ENCODE data around the gene SLC17A5. TPM values are rescaled to one million over a fixed set of nuclear protein-coding genes. Genes with fewer than 3 reads are reported as not detected.
"Not testable (repeated sequence)": the region's sequence is repeated elsewhere in the genome, so short reads cannot be mapped to it uniquely, and the experiment has no call there.

SLC17A5 gene
- total RNA-seq, 2 donors from 2014 or later, result 17.9 to 32.3 TPM

DNA sequence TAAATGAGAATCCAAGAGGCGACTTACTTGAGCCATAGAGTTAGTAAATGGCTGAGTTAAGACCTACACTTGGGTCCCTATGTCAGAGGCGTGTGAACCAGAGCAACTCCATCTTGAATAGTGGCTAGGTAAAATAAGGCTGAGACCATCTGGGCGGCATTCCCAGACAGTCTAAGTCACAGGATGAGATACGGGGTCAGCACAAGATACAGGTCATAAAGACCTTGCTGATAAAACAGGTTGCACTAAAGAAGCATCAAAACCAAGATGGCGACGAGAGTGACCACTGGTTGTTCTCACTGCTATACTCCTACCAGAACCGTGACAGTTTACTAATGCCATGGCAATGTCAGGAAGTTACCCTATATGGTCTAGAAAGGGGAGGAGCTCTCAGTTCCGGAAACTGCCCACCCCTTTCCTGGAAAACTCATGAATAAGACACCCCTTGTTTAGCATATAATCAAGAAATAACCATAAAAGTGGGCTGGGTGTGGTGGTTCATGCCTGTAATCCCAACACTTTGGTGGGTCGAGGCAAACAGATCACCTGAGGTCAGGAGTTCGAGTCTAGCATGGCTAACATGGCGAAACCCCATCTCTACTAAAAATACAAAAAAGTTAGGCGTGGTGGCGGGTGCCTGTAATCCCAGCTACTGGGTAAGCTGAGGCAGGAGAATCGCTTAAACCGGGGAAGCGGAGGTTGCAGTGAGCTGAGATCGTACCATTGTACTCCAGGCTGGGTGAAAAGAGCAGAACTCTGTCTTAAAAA is 89.0 kb downstream of the SLC17A5 start:
- DNase-seq (ENCODE audit: low spot score), result no peak
- no peak for TF ChIP-seq POLR2AphosphoS5 (IDR thresholded peaks at IDR 0.05)
- no peak for TF ChIP-seq CTCF (IDR thresholded peaks at IDR 0.05)
- TF ChIP-seq POLR2A (IDR thresholded peaks at IDR 0.05), result no peak
- 95% methylated on average over 17 of the region's 17 CpGs for WGBS

GRCh38 chr6:73562558-73562957 is 91.2 kb downstream of the SLC17A5 start:
- Histone ChIP-seq H3K36me3 (no peaks in the 10 kb centered on the region), H3K4me1 (replicated peaks) (no peaks in the 10 kb centered on the region), H3K27ac (no peak overlapping the region), H3K27me3 (replicated peaks; ENCODE audit: insufficient read depth) (no peaks in the 10 kb centered on the region), H3K9me3 (no peaks in the 10 kb centered on the region), H3K4me3 (no peak overlapping the region)
- DNase-seq (ENCODE audit: low spot score), result no peak
- intact Hi-C loops (cut with DNase I), result no loop called here
- no peak for TF ChIP-seq POLR2AphosphoS5 (IDR thresholded peaks at IDR 0.05)
- no peak for TF ChIP-seq POLR2A (IDR thresholded peaks at IDR 0.05)
- no peak for TF ChIP-seq CTCF (IDR thresholded peaks at IDR 0.05)
- WGBS, result 66% methylated on average over 2 of the region's 2 CpGs

More for the DNA sequence above, 89.0 kb downstream of the SLC17A5 start:
- no peak overlapping the region for H3K27ac ChIP-seq
- H3K9me3 ChIP-seq, result no peaks in the 10 kb centered on the region
- no peaks in the 10 kb centered on the region for H3K36me3 ChIP-seq
- intact Hi-C loops (cut with DNase I), result no loop called here
- H3K4me3 ChIP-seq, result no peak overlapping the region
- no peaks in the 10 kb centered on the region for H3K27me3 ChIP-seq (replicated peaks; ENCODE audit: insufficient read depth)
- H3K4me1 ChIP-seq (replicated peaks), result no peaks in the 10 kb centered on the region

DNA sequence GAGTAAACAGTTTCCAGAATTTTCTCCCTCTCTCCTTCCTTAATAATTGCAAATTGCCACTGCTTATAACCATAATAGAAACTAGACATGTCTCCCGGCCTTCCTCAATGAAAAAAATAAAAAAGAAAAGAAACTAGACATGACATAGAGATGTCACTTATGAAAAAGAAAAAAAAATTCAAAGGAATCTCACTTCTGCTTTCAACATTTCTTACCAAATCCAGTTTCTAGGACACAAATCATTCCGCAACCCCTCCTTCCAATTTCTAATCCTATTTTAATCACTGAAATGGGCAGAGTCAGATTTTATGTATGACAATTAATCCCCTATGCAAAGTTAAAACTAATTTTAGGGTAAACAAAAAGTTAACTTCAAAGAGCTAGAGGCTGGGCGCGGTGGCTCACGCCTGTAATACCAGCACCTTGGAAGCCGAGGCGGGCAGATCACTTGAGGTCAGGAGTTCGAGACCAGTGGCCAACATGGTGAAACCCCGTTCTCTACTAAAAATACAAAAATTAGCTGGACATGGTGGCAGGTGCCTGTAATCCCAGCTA is 92.9 kb downstream of the SLC17A5 start:
- DNase-seq (ENCODE audit: low spot score), result no peak
- Histone ChIP-seq H3K27me3 (replicated peaks; ENCODE audit: insufficient read depth) (no peaks in the 10 kb centered on the region), H3K36me3 (no peaks in the 10 kb centered on the region), H3K9me3 (no peaks in the 10 kb centered on the region), H3K4me3 (no peak overlapping the region), H3K4me1 (replicated peaks) (no peaks in the 10 kb centered on the region), H3K27ac (no peak overlapping the region)
- 81% methylated on average over 9 of the region's 9 CpGs for WGBS
- TF ChIP-seq POLR2AphosphoS5 (IDR thresholded peaks at IDR 0.05) (no peak), POLR2A (IDR thresholded peaks at IDR 0.05) (no peak), CTCF (IDR thresholded peaks at IDR 0.05) (no peak)
- intact Hi-C loops (cut with DNase I), result no loop called here

DNA sequence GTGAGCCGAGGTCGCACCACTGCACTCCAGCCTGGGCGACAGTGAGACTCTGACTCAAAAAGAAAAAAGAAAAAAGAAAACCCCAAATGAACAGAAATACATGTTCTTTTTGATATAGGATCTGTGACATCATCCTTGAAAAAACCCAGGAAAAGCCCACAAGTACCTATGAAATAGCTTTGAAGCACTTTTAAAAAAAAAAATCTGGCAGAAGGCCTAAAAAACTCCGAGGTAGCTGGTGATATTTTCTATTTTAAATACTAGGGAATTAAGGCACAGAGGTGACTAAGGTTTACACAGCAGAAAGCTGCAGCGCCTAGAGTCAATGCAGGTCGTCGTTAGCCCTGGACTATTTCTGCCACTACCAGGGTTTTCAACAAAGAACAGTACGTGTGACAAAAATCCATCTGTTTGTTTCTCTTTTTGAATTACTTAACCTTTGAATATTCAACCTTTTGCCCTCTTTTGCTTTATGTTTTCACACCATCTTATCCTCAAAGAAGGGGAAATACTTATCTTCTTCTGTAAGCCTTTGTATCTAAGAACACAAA is 93.5 kb downstream of the SLC17A5 start:
- intact Hi-C loops (cut with DNase I), result no loop called here

DNA sequence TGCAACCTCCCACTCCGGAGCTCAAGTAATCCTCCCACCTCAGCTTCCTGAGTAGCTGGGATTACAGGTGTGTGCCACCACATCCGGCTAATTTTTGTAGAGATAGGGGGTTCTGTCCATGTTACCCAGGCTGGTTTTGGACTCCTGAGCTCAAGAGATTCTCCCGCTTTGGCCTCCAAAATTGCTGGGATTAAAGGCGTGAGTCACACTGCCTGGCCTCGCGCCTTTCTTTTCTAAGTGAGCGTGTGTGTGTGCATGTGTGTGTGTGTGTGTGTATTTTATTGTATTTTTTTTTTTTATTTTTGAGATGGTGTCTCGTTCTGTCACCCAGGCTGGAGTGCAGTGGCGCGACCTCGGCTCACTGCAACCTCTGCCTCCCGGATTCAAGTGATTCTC is 94.4 kb downstream of the SLC17A5 start:
- intact Hi-C loops (cut with DNase I); DNase-seq (ENCODE audit: low spot score): not testable (repeated sequence)
- WGBS, result 98% methylated on average over 12 of the region's 12 CpGs

More for the DNA sequence above, 93.5 kb downstream of the SLC17A5 start:
- no peaks in the 10 kb centered on the region for H3K36me3 ChIP-seq
- 61% methylated on average over 8 of the region's 8 CpGs for WGBS
- H3K27ac ChIP-seq, result no peak overlapping the region
- no peak overlapping the region for H3K4me3 ChIP-seq
- H3K9me3 ChIP-seq, result no peaks in the 10 kb centered on the region
- no peaks in the 10 kb centered on the region for H3K4me1 ChIP-seq (replicated peaks)
- no peak for DNase-seq (ENCODE audit: low spot score)
- no peaks in the 10 kb centered on the region for H3K27me3 ChIP-seq (replicated peaks; ENCODE audit: insufficient read depth)
- TF ChIP-seq POLR2AphosphoS5 (IDR thresholded peaks at IDR 0.05) (no peak), POLR2A (IDR thresholded peaks at IDR 0.05) (no peak), CTCF (IDR thresholded peaks at IDR 0.05) (no peak)

More for the DNA sequence above, 94.4 kb downstream of the SLC17A5 start:
- not testable (repeated sequence) for H3K27me3 ChIP-seq (replicated peaks; ENCODE audit: insufficient read depth); H3K36me3 ChIP-seq; H3K27ac ChIP-seq; H3K4me1 ChIP-seq (replicated peaks); H3K4me3 ChIP-seq; H3K9me3 ChIP-seq
